Measurements from ENCODE around the gene NLRP7.
"Not testable (repeated sequence)": the region's sequence is repeated elsewhere in the genome, so short reads cannot be mapped to it uniquely, and the experiment has no call there.

- TF ChIP-seq POLR2AphosphoS5 (IDR thresholded peaks at IDR 0.05; ENCODE audit: low read depth, low read length); POLR2A (IDR thresholded peaks at IDR 0.05; ENCODE audit: low read depth, low read length); TAF1 (IDR thresholded peaks at IDR 0.05; ENCODE audit: borderline replicate concordance, low read depth, low read length): not testable (repeated sequence)
Measured at GRCh38 chr19:54965055-54965454, 17.7 kb upstream of the NLRP7 start.
